Measurements from ENCODE around the gene MPZL3. TPM values are rescaled to one million over a fixed set of nuclear protein-coding genes. Genes with fewer than 3 reads are reported as not detected.

Gene MPZL3
- total RNA-seq, 1 donor from 2014 or later = 23.2 TPM

GRCh38 chr11:118232659-118233058, 19.5 kb downstream of the MPZL3 start:
- DNase-seq (ENCODE audit: low spot score) = no peak

GRCh38 chr11:118231461-118231860, 20.7 kb downstream of the MPZL3 start:
- no peak for DNase-seq (ENCODE audit: low spot score)

- DNase-seq (ENCODE audit: low spot score) = no peak
These were observed 22.1 kb downstream of the MPZL3 start for GRCh38 chr11:118230088-118230487.

GRCh38 chr11:118229274-118229847, 22.8 kb downstream of the MPZL3 start:
- no peak for DNase-seq (ENCODE audit: low spot score)

GRCh38 chr11:118227865-118228785, 24.0 kb downstream of the MPZL3 start:
- no peak for DNase-seq (ENCODE audit: low spot score)

GRCh38 chr11:118226781-118227180, 25.4 kb downstream of the MPZL3 start:
- no peak for DNase-seq (ENCODE audit: low spot score)

GRCh38 chr11:118226296-118226695, 25.9 kb downstream of the MPZL3 start:
- DNase-seq (ENCODE audit: low spot score) = no peak

GRCh38 chr11:118224511-118225188, 27.5 kb downstream of the MPZL3 start, which contains the start of gene JAML:
TSS of gene JAML (minus strand) at chr11:118225011. CDS start at chr11:118214866, 10,145 bp downstream.
- DNase-seq (ENCODE audit: low spot score) = no peak

- no peak for DNase-seq (ENCODE audit: low spot score)
These were observed 28.2 kb downstream of the MPZL3 start for GRCh38 chr11:118223992-118224391.

- DNase-seq (ENCODE audit: low spot score) = no peak
These were observed 28.6 kb downstream of the MPZL3 start for GRCh38 chr11:118223570-118223969.

GRCh38 chr11:118222437-118222836, 29.7 kb downstream of the MPZL3 start:
- no peak for DNase-seq (ENCODE audit: low spot score)

- no peak for DNase-seq (ENCODE audit: low spot score)
These were observed 30.7 kb downstream of the MPZL3 start for GRCh38 chr11:118221419-118221818.

- DNase-seq (ENCODE audit: low spot score) = no peak
These were observed 32.4 kb downstream of the MPZL3 start for GRCh38 chr11:118219732-118220131.

GRCh38 chr11:118219244-118219643, 32.9 kb downstream of the MPZL3 start:
- no peak for DNase-seq (ENCODE audit: low spot score)

- no peak for DNase-seq (ENCODE audit: low spot score)
These were observed 34.6 kb downstream of the MPZL3 start for GRCh38 chr11:118217575-118217974.

- DNase-seq (ENCODE audit: low spot score) = no peak
These were observed 35.3 kb downstream of the MPZL3 start for GRCh38 chr11:118216621-118217481.

- no peak for DNase-seq (ENCODE audit: low spot score)
These were observed 36.4 kb downstream of the MPZL3 start for GRCh38 chr11:118215765-118216164.

GRCh38 chr11:118215262-118215661, 36.9 kb downstream of the MPZL3 start:
- DNase-seq (ENCODE audit: low spot score) = no peak

GRCh38 chr11:118214210-118214914, 37.8 kb downstream of the MPZL3 start:
- DNase-seq (ENCODE audit: low spot score) = no peak

- DNase-seq (ENCODE audit: low spot score) = no peak
These were observed 38.4 kb downstream of the MPZL3 start for GRCh38 chr11:118213781-118214180.

- no peak for DNase-seq (ENCODE audit: low spot score)
These were observed 39.0 kb downstream of the MPZL3 start for GRCh38 chr11:118213201-118213600.

Measured in mucosa of gallbladder (tissue), 1 donor.